GM19395 (cell line): Measurements from ENCODE around the gene COL4A2.

Experiments used
- ATAC-seq: cut with Tn5 transposase; IDR thresholded peaks from one replicate; pipeline ENCODE4 v1.9.1; 2021; ENCODE audit warnings: mild to moderate bottlenecking, moderate library complexity; ENCODE audit not compliant: unreplicated experiment

COL4A2 gene

DNA sequence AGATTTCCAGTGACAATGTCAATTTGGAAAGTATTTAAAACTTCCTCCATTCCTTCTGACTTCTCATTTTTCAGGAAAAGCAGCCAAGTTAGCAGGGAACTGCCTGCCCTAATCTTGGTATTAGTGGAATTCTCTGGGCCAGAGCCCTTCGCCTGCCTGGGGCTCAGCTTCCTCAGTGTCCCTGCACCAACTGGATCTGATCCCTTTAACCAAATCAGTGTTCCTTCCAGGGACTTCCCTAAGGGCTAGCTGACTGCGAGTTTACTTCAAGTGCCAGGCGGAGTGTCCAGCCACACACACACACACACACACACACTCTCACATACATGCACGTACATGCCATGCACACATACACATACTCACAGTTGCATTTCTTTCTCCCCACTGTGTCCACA lies 234.4 kb downstream of the COL4A2 start:
- no peak for ATAC-seq

GRCh38 chr13:110542169-110542796 lies 235.2 kb downstream of the COL4A2 start:
- no peak for ATAC-seq

GRCh38 chr13:110546378-110546777 lies 239.3 kb downstream of the COL4A2 start:
- no peak for ATAC-seq

DNA sequence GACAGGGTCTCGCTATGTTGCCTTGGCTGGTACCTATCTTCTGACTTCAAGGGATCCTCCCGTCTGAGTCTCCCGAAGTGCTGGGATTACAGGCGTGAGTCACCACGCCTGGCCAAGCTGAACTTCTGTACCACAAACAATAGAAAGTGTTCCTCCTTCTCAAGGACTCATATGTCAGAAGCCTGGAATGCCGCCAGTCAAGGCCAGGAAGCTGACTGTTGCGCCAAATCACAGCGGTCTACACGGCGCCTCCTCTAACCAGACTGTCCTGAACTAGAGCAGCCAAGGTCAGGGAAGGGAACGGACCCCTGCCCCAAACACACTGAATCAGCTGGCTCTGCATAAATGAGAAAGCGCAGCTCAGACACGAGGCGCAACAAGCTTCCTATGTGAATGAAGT lies 239.8 kb downstream of the COL4A2 start:
- ATAC-seq = no peak

GRCh38 chr13:110548891-110549794 lies 242.1 kb downstream of the COL4A2 start:
- no peak for ATAC-seq

DNA sequence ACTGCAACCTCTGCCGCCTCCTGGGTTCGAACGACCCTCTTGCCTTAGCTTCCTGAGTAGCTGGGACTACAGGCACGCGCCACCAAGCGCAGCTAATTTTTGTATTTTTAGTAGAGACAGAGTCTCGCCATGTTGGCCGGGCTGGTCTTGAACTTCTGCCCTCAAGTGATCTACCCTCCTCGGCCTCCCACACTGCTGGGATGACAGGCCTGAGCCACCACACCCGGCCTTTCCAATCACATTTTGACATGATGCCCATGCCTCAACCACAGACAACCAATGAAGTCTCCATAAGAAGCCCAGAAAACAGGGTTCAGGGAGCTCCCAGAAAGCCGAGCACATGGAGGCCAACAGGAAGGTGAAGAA lies 242.7 kb downstream of the COL4A2 start:
- no peak for ATAC-seq

DNA sequence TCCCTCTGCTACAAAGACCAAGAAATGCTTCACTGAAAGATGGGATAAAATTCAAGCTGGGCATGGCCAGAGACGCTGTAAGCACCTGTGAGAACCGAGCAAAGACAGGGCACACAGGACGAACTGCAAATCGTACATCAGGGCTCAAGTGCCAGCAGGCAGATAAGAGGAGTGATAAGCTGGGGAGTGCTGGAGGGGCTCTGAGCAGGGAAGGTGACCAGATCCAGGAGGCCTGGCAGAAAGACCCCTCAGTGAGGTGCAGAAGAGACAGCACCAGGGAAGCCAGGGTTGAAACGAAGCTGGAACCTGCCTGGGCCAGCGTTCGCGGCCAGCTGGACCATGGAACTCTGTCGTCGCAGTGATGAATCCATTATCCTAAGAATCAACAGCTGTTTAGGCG lies 244.2 kb downstream of the COL4A2 start:
- no peak for ATAC-seq

DNA sequence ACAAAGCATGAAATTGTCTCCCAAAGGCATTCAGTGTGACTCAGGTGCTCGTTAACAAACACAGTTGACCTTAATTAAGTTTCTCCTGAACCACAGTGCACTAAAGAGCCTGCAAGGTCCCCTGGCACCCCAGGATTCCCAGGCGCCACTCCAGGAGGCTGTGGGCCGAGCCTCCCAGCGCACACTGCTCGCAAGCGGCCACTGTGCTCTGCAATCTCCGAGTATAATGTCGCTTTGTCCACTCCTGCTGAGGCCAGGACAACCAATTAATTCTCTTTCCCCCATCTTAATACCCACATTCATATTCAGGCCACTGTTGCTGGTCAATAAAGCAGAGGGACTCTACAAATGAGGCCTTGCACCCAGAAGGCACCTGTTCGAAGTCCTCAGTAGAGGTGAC lies 245.7 kb downstream of the COL4A2 start:
- ATAC-seq = no peak

DNA sequence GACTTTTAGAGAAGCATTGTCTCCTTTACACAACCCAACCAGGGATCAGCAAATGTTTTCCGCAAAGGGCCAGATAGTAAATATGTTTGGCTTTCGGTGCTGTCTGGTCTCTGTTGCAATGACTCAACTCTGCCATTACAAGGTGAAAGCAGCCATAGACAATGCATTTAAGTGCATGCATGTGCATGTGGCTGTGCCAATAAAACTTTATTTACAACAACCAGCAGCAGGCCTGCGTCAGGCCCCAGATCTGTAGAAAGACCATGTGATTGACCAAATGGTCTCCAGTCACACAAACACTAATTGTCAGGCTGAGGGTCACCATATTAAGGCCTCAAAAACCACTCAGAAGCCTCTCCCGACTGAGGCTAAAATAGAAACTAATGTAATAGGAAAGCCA lies 246.3 kb downstream of the COL4A2 start:
- no peak for ATAC-seq

DNA sequence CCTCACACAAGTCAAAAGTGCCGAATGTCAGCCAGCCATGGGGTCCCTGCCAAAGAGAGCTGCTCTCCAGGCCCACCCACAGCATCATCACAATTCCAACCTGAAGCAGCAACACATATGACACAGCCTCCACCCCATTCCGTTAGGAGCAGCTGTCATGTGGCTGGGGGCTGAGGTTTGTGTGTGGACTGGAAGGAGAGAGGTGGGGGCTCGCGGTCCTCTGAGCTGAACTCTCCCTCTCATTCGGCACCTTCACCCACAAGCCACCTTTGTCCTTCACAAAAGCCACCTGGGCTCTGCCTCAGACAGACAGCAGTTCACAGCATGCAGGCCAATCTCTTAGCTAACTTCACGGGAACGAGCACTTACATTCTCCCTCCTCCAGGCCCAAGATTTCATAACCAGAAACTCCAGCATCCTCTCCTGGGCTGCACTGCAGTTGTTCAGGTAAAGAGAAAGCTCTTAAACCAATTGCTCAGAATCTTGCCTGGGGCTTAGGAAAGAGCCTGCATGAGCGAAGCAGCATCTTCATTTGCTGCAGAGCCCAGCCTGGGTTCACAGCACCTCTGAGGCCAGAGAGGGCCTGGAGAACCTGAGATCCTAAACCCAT lies 247.2 kb downstream of the COL4A2 start:
- no peak for ATAC-seq

GRCh38 chr13:110554946-110555345 lies 247.9 kb downstream of the COL4A2 start:
- no peak for ATAC-seq

GRCh38 chr13:110555601-110556223 lies 248.6 kb downstream of the COL4A2 start:
- ATAC-seq = no peak

- ATAC-seq = no peak
Measured at GRCh38 chr13:110556224-110556606, 249.1 kb downstream of the COL4A2 start.

GRCh38 chr13:110557082-110557481 lies 250.0 kb downstream of the COL4A2 start:
- ATAC-seq = no peak

DNA sequence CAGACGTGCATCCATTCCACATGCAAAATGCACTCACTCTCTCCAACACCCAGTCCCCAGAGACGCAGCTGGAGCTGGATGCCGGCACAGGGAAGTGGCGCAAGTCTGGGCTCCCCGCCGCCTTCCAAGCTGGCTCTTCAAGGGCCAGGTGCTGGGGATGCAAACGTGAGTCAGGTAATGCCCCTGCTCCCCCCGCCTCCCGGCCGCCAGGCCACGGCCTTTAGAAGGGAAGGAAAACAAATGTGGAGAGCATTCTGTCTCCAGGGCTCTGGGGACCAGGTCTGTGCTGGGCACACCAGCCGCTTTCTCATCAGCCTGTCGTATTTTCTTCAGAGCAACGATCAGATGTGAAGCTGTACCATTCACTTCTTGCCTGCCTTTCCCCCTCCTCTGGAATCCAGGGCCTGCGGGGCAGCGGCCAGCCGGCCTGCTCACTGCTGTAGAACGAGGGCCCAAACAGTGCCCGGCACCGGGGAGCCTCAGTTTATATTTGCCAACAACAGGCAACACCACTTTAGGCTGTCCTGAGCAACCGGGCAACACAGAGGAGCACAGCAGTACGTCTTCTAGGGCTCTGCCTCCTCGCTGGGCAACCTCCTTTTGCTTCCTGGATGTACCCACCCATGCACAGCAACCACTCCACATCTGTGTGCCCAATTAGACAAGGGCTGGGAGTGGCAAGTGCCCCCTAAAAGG lies 250.7 kb downstream of the COL4A2 start:
- ATAC-seq = no peak

DNA sequence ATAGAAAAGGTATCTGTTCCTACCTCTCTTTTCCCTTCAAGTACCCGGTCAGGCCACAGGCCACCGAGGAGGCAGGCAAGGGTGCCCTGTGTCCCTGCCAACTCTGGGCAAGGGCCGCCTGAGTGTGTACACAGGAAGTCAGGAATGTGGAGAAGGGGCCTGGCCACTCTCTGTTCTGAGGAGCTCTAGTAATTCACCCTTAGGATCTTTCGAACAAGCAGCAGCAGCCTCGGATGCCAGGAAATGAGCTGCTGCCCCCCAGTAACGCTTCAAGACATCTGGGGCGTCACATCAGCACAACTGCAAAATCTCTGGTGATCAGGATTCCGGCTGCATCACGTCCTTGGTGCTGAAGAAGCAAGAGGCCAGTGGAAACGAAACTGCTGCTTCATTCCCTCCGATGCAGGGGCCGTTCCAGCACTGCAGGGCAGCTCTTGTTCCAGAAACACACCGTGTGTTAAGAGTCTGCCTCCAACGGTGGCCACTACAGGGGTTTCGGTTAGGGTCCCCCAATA lies 252.4 kb downstream of the COL4A2 start:
- ATAC-seq = no peak

DNA sequence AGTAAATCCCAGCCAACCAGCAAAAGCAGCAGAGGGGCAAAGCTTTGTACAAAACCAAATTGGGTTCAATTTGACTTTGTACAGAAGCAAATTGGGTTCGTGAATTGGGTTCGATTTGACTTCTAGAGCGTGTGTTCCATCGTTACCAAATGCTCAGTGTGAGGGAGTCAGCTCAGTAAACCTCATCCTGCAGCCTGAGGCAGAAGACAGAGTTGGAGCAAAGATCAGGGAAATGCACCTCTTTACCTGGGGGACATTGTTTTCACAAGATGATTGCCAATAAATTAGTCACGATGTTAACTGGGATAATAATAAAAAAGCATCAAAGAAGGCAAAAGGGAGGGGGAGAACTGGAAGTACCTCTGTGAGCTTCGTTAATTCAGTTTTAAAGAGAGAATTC lies 252.9 kb downstream of the COL4A2 start:
- no peak for ATAC-seq

GRCh38 chr13:110560601-110561343 lies 253.7 kb downstream of the COL4A2 start:
- ATAC-seq = no peak

DNA sequence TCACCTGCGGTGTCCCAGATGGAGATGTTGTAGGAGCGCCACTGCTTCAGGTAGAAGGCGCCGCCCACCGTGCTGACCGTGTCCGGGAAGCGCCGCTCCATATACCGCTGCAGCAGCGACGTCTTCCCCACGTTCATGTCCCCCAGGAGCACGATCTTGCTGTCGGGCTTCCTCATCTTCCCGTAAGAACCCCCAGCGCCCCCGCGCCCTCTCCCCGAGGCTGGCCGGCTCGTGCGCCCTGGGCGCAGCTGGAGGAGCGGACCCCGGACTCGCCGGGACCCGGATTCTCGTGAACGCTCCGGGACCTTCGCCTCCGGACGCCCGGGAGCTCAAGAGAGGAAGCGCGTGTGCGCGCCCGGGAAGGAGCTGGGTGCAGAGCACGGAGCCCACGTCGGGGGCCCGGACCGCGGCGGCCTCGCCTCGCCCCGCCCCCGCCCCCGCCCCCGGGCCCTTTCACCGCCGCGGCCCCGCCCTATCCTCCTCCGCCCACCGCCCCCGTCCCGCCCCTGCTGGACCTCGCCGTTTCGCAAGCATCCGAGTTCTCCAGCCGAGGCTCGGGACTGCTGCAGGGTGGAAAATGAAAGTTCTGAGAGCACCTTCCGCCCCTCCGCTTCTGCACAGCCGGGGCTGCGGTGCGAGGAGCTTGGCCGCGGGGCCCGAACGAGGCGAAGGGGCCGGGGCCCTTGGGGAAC lies 254.4 kb downstream of the COL4A2 start, which contains the start of gene RAB20:
TSS of gene RAB20 (minus strand) at position 379 of the 692 bp plus-strand sequence. CDS start at position 176, 203 bp downstream.
- ATAC-seq = peak; percentile 82
